Kidney capillary endothelial cell (primary cell): ENCODE data around the gene SLC38A10.
A peak's percentile ranks its signal among the peaks of the same experiment; 100 is the strongest.
"Not testable (repeated sequence)": the region's sequence is repeated elsewhere in the genome, so short reads cannot be mapped to it uniquely, and the experiment has no call there.

ENCODE experiments used
- DNase-seq: peaks from one replicate; pipeline ENCODE4 v3.0.0-alpha.2; 2018; ENCODE audit warnings: low spot score

The SLC38A10 gene

GRCh38 chr17:81312624-81313325, 17.7 kb upstream of the SLC38A10 start:
- DNase-seq, result no peak

- no peak for DNase-seq
Observed at GRCh38 chr17:81311946-81312345, 16.8 kb upstream of the SLC38A10 start.

GRCh38 chr17:81310949-81311550, 15.9 kb upstream of the SLC38A10 start:
- DNase-seq, result no peak

- no peak for DNase-seq
Observed at GRCh38 chr17:81309859-81310839, 15.0 kb upstream of the SLC38A10 start.

GRCh38 chr17:81309140-81309858, 14.2 kb upstream of the SLC38A10 start:
- DNase-seq, result peak; percentile 63

GRCh38 chr17:81308784-81309139, 13.7 kb upstream of the SLC38A10 start:
- DNase-seq, result not testable (repeated sequence)

- no peak for DNase-seq
Observed at GRCh38 chr17:81307636-81308560, 12.8 kb upstream of the SLC38A10 start.

GRCh38 chr17:81306898-81307510, 11.9 kb upstream of the SLC38A10 start:
- DNase-seq, result no peak

- DNase-seq, result no peak
Observed at GRCh38 chr17:81306491-81306890, 11.4 kb upstream of the SLC38A10 start.

GRCh38 chr17:81305051-81305630, 10.0 kb upstream of the SLC38A10 start:
- no peak for DNase-seq

GRCh38 chr17:81304196-81305015, 9.3 kb upstream of the SLC38A10 start:
- DNase-seq, result no peak

- no peak for DNase-seq
Observed at GRCh38 chr17:81303385-81303784, 8.3 kb upstream of the SLC38A10 start.

- DNase-seq, result no peak
Observed at GRCh38 chr17:81302861-81303333, 7.8 kb upstream of the SLC38A10 start.

GRCh38 chr17:81302324-81302723, 7.2 kb upstream of the SLC38A10 start:
- DNase-seq, result no peak

GRCh38 chr17:81301195-81302144, 6.4 kb upstream of the SLC38A10 start:
- no peak for DNase-seq

GRCh38 chr17:81300586-81301155, 5.6 kb upstream of the SLC38A10 start:
- DNase-seq, result no peak

GRCh38 chr17:81299846-81300585, 4.9 kb upstream of the SLC38A10 start:
- no peak for DNase-seq
